HG03354 (cell line): Measurements from ENCODE around the gene STAT6.

Experiments used
- ATAC-seq: cut with Tn5 transposase; IDR thresholded peaks from one replicate; pipeline ENCODE4 v1.9.1; 2021; ENCODE audit warnings: mild to moderate bottlenecking; ENCODE audit not compliant: unreplicated experiment, poor library complexity, severe bottlenecking

The STAT6 gene

GRCh38 chr12:57106021-57106708 lies 5.0 kb downstream of the STAT6 start:
- no peak for ATAC-seq

GRCh38 chr12:57105011-57105753 lies 6.0 kb downstream of the STAT6 start:
- no peak for ATAC-seq

DNA sequence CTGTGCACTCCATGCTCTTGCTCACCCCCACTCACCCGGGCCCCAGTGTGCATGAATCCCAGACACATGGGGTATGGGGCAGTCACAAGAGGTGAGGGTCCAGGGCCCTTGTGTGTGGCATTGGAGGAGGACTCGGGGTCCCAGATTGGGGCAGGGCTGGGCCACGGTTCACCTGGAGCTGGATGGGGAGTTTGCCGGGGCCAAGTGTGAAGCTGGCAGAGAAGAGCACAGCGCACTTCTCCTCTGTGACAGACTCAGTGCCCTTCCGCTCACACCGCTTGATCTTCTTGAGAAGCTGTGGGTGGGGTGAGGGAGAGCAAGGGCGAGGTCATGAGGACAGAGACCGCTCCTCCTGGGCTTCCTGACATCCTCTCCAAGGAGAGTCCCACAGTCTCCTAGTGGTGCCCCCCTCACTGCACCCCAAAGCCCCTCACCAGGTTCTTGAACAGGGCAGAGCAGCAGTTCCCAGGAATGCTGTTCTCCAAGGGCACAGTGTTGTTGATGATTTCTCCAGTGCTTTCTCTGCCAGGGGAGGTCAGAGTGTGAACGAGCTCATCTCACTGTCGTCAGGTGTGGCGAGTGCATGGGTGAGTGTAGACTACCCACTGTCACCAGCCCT lies 6.8 kb downstream of the STAT6 start:
- no peak for ATAC-seq

DNA sequence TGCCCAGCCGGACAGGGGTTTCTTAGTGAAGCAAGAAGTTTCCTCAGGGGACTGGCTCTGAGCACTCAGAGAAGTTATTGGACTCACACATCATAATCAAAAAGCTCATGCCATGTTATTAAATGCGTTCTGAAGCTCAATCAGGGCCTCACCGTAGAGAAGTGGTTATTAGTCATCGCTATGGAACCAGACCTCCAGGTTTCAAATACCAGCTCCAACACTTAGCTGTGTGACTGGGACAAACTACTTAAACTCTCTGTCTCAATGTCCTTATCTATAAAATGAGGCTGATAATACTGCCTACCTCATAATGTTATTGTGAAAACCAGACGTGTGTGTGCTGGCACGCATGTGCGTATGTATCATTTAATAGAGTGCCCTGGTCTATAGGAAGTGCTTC lies 7.3 kb downstream of the STAT6 start:
- no peak for ATAC-seq

DNA sequence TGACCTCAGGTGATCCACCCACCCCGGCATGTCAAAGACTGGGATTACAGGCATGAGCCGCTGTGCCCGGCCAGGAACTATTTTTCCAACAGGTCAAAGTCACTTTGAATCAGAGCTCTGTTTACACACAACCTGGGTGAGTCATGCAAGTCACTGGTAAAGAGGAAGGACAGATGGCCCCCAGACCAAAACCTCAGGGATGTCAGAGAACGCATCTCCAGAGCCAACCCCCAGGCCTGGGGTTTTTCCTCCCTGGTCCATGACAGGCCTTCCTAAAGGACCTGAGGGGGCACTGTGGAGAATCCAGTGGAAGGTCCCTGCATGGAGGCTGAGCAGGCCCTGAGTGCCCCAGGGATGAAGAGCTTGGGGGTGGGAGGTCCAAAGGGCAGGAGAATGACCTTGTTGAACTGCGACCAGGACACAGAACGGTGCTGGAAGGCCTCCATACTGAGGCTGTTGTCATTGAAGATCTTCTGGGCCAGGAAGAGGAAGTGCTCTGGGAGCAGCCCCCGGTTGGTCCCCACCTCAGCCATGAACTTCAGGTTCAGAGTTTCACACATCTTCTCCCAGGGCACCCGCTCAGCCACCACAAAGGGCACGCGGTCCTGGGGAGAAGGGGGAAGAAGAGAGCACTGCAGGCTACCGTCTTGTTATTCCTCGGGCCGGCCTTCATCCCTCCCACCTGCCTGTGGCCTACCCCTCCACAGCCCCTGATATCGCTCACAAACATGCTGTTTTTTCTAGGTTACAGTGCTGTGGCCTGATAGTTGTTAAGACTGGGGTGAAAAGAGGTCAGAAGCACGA lies 9.1 kb downstream of the STAT6 start:
- ATAC-seq = no peak

DNA sequence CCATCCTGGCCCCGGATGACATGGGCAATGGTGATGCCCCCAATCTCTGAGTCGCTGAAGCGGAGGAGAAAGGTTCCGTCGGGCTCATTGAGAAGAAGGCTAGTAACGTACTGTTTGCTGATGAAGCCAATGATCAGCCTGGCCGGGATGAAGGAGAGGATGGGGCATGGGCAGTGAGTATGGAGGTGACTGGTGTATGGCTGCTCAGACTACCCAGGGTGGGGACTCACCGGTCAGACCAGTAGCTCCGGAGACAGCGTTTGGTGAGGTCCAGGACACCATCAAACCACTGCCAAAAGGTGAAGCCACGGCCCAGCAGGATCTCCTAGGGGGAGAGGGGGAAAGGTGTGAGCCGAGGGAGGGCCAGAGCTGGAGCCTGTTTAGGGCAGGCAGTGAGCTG lies 11.4 kb downstream of the STAT6 start:
- no peak for ATAC-seq

DNA sequence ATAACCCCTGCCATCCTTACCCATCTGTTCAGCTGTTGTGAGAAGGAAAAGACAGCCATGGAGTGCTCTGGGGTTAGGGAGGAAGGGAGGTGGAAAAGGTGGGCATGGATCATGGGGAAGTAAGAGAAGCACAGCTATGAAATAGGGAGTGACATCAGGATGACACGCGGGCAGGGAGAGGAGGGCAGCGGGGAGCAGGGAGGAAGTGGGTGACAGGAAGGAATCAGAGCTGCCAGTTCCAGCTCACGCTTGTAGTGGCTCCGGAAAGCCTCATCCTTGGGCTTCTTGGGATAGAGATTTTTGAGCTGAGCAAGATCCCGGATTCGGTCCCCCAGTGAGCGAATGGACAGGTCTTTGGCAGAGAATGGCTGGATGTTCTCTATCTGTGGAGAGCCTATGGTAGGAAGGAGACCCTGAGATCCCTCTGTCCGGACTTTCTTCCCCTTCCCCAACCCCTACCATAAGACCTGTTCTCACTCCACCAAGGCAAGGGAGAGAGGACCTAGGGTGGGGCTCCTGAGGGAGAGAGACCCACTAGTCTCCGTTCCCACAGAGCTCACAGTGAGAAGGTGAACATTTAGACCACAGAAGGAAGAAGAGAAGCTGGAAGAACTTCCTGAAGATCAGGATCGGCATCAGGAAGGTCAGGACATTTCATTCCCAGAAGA lies 12.0 kb downstream of the STAT6 start:
- ATAC-seq = no peak

- ATAC-seq = no peak
Observed at GRCh38 chr12:57098546-57098945, 12.6 kb downstream of the STAT6 start.

- ATAC-seq = no peak
Observed at GRCh38 chr12:57097554-57097835, 13.7 kb downstream of the STAT6 start.

DNA sequence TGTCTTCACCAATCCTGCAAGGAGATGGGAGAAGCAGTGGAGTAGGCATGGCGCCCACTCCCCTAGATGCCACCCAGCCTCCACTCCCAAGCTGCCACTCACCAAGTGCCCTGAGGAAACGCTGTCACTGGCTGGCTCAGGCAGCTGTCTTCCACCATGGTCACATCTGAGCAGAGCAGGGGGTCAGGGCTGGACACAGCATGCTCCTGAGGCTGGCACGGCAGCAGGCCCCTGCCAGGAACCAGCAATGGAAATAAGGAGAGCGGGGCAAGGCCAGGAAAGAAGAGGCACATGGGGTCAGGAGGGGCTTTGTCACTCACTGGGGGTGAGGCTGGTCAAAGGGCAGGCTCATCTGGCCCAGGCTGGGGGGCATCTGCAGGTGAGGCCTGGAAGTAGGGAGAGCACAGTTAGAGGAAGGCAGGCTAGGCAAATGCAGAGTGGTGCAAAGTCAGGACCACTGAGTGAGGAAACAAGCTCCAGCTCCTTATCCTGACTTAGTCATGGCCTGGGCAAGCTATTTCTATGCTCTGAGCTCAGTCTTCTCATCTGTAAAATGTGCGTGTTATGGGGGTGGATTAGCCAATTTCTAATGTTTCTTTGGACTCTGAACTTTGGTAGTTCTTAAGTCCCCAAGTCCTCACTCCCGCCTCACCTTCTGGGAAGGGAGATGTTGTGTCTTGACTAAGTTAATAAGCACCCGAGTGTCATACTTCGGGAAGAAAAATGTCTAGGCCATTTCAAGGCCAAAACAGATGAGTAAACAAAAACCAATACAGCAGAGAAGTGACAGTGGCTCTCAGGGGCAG lies 14.2 kb downstream of the STAT6 start:
- no peak for ATAC-seq

- no peak for ATAC-seq
Observed at GRCh38 chr12:57096099-57096572, 15.0 kb downstream of the STAT6 start.

DNA sequence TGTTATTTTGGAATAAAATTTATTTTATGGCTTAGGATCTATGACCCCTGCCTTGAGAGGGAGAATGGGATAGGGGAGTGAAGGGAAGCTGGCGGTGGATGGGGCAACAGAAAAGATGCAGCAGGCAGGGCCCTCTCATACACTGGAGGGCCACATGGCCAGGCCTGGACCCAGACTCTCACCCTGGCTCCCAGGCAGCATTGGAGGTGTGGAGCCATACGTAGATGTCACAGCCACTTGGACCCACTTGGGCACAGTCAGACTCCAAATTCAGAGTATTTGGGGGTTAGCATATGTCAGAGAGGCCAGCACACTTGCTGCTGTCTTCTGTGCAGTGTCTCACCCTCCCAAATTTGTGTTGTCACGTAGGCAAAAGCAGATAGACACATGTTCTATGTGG lies 15.7 kb downstream of the STAT6 start:
- no peak for ATAC-seq

GRCh38 chr12:57094208-57095160 lies 16.7 kb downstream of the STAT6 start:
- no peak for ATAC-seq

GRCh38 chr12:57093415-57094207 lies 17.6 kb downstream of the STAT6 start:
- ATAC-seq = no peak

DNA sequence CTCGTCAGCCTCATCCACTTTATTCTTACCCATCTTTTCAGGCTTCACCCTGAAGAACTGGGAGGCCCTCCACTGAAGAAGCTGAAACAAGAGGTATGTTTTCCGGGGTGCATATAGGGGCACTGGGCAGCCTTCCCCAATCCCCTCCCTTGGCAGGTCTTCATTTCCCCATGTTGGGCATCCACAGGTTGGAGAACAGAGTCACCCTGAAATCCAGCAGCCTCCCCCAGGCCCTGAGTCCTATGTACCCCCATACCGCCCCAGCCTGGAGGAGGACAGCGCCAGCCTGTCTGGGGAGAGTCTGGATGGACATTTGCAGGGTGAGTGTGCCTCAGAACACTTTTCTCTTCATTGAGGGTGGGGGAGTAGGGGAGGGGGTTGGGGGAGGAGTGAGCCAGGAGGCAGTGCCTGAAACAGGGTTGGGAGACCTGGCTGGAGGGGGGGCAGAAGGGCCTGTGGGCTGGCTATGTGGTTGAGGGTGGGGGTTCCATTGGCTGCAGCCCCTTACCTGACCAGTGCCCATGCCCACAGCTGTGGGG lies 18.2 kb downstream of the STAT6 start:
- no peak for ATAC-seq

- ATAC-seq = no peak
Observed at GRCh38 chr12:57092529-57092862, 18.7 kb downstream of the STAT6 start.
